HL-60/S4 treated with phorbol 12-myristate 13-acetate at 8.2 ng/mL for 4 days and 3 days (cell line): ENCODE data around the gene MMP25.

ENCODE experiments used
- in situ Hi-C: fragments of 300-500 bp; cut with MboI; formaldehyde crosslinking; loops from 2 replicates; pipeline ENCODE4 v1.15.0; 2022; ENCODE audit warnings: low sequenced_read_pairs

The MMP25 gene

DNA sequence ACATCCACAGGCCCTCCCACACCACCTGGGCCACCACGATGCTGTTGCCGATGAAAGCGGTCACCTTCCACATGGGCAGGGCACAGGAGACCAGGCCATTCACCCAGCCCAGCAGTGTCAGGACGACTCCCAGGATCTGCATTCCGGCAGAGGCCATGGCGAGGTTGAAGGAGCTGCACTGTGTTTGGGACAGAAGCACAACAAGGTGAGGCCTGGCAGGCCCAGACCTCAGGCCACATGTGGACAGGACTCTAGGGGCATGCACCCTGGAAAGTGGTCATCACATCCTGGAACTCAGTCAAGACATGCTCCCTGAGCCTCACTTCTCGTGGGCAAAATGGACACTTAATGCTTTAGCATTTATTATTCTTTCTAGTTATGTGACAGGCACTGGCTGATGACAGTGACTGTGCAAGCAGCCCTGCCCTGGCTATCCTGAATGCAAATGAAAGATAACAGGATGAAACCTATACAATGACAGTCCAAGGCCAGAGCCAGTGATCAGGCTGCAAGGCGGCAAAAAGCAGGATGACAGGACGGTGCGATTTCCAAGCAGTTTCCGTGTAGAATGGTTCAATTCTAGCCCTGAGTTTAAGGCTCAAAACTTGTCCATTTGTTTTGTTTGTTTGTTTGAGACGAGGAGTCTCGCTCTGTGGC, 30.4 kb upstream of the MMP25 start:
- in situ Hi-C loops: no loop called here

GRCh38 chr16:3017344-3017743, 29.0 kb upstream of the MMP25 start:
- in situ Hi-C loops: no loop called here

DNA sequence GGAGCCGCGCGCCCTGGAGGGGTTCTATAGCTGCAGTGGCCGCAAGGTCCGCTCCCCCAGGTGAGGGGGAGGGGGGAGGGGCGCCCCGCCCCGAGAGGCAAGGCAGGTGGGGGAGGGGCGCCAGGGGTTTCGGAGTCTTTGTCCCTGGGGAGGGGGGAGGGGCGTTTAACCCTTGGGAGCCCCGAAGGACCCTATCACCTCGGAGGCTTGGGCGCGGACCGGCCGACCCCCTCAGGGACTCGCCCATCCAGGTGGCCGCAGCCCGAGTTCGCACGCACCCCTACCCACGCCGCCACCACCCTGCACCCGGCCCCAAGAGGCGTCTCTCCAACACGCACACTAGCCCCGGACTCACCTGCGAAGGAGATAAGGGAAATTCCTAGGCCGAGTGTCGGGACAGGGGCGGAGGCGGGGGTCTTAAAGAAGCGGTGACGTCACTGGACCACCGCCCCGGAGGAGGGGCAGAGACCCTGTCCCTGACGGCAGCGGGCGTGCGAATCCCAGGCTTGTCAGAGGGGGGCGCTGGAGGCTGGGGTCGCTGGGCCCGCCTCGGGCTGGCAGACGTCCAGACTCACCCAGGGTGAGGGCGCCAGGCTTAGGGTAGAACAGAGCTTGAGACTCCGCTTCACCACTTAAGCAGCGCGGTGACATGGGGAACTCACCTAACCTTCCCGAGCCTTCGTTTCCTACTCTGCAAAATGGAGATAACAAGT, 28.4 kb upstream of the MMP25 start, which contains the start of gene CLDN6:
Gene CLDN6 (minus strand): TSS at position 390 of the 713 bp plus-strand sequence. CDS start 2,162 bp downstream, outside the sequence.
- in situ Hi-C loops: no loop called here

- in situ Hi-C loops: no loop called here
Observed at GRCh38 chr16:3019594-3020246, 26.6 kb upstream of the MMP25 start.

DNA sequence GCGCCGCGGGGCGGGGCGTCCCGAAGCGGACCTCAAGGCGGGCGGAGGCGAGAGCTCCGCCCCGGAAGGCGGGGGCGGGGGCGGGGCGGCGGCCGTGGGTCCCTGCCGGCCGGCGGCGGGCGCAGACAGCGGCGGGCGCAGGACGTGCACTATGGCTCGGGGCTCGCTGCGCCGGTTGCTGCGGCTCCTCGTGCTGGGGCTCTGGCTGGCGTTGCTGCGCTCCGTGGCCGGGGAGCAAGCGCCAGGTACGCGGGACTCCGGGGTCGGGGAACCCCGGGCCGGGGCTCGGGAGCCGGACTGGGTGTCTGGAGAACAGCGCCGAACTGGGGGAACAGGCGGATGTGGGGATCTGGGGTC, 26.1 kb upstream of the MMP25 start, which contains the start of gene TNFRSF12A:
Gene TNFRSF12A (plus strand): TSS at position 122 of the 357 bp plus-strand sequence. CDS start 30 bp downstream, at position 152.
- in situ Hi-C loops: no loop called here

DNA sequence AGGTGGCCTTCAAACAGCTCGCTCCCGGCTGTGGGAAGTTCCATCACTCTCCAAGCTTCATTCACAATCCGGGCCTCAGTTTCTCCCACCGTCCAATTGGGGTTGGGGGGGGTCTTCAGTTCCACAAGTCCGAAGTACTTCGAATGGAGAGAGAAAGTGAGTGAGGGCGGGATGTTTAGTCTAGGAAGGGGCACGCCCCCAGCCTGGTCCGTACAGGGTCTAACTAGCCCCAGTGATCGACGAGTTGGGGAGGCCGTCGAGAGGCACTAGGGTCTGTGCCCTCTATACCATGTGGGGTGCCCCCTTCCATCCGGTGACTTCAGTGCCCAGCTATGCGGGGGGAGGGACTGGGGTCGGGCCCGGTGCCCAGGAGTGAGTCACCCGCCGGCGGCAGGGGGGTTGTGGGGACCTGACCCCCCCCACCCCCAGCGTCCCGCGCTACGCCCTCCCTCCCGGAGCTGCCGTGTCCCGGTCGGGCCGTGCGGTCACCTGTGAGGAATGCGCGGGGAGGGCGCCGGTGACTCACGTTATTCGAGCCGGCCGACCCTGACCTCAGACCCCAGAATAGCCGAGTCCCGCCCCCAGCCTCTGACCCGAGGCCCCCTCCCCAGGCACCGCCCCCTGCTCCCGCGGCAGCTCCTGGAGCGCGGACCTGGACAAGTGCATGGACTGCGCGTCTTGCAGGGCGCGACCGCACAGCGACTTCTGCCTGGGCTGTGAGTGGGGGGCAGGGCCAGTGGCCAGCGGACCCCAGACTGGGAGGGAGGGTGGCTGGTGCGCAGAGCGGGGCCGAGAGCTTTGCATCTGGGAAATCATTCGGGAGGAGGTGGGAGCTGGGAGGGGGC, 25.5 kb upstream of the MMP25 start:
- in situ Hi-C loops: no loop called here

DNA sequence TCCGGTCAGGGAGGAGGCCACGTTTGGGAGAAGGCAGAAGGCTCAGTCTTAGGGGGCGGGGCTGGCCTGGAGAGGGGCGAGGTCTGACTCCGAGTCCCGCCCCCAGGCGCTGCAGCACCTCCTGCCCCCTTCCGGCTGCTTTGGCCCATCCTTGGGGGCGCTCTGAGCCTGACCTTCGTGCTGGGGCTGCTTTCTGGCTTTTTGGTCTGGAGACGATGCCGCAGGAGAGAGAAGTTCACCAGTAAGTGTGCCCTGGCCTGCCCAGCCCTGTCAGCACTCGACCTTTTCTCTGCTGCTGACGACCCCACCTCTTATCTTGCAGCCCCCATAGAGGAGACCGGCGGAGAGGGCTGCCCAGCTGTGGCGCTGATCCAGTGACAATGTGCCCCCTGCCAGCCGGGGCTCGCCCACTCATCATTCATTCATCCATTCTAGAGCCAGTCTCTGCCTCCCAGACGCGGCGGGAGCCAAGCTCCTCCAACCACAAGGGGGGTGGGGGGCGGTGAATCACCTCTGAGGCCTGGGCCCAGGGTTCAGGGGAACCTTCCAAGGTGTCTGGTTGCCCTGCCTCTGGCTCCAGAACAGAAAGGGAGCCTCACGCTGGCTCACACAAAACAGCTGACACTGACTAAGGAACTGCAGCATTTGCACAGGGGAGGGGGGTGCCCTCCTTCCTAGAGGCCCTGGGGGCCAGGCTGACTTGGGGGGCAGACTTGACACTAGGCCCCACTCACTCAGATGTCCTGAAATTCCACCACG, 24.7 kb upstream of the MMP25 start:
- in situ Hi-C loops: no loop called here

DNA sequence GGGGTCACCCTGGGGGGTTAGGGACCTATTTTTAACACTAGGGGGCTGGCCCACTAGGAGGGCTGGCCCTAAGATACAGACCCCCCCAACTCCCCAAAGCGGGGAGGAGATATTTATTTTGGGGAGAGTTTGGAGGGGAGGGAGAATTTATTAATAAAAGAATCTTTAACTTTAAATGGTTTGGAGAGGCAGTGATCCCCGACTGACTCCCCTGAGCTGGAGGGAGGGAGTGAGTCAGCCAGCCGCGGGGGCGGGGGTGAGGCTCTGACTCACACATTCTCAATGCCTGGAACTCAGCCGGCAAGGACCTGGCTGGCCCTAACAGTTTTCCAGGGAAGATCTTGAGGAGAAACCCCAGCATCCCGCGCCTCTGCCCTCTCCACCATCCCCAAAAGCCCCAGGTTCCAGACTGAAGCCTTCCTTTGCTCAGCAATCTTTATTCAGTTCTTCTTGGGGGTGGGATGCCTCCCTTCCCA, 24.1 kb upstream of the MMP25 start:
- in situ Hi-C loops: no loop called here

GRCh38 chr16:3022684-3023414, 23.5 kb upstream of the MMP25 start:
- in situ Hi-C loops: no loop called here

DNA sequence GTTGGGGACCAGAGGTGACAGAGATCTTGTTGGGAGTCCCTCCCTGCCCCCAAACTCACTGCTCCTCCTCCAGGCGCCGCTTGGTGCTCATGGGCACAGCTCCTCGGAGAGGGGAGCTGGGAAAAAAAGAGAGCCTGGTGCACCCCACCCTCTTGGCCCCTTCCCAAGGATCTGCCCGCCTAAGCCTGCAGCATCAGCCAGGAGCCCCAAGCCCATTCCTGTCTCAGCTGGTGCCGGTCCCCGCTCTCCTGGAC, 23.0 kb upstream of the MMP25 start:
- in situ Hi-C loops: no loop called here

DNA sequence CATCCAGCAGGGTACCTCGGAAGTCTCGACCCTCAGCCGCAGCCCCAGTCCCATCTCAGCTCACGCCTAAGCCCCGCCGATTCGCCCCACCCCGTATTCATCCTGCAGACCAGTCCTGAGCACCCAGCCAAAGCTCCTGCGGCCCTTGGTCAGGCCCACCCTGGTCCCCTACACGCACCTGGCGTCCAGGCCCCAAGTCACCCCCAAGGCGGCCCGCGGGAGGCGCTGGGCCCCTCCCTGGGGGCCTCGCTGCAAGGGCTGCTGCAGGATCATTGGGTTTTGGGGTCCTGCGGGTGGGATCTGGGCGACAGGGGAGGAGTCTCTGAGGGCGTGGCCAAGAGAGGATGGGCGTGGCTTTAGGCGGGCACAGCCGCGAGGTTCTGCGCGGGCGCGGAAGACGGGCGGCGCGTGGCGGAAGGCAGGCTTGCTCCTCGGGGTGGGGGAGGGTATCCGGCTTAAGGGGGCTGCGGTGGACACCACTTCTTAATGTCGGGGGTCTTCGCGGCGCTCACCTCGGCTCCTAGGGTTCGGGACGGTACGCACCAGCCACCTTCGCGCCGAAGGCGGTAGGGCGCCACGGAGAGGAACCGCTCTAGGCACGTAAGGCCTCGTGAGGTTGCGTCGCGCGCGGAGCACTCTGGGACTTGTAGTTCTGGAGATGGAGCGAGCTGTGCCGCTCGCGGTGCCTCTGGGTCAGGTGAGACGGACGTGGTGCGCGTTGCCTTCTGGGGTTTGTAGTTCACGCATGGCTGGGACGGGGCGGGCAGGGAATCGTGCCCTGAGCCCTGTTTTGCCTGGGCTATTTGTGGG, 22.5 kb upstream of the MMP25 start, which contains the start of the genes HCFC1R1 and THOC6:
Gene HCFC1R1 (minus strand): TSS at position 274 of the 810 bp plus-strand sequence. CDS start 1 bp downstream, at position 273.
Gene THOC6 (plus strand): TSS at position 367 of the 810 bp plus-strand sequence. CDS start 292 bp downstream, at position 659.
- in situ Hi-C loops: no loop called here

GRCh38 chr16:3025032-3026002, 21.0 kb upstream of the MMP25 start:
- in situ Hi-C loops: no loop called here

DNA sequence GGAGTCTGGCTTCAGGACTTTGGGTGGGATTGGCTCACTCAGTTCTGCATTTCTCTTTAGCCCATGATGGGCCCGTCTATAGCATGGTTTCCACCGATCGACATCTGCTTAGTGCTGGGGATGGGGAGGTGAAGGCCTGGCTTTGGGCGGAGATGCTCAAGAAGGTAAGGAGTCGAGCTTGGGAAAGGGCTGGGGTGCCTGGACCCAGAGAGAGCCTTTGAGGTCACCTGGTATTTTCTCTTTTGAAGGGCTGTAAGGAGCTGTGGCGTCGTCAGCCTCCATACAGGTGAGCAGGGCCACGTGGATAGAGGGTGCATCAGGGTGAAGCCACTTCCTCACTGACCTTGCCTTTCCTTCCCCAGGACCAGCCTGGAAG, 20.4 kb upstream of the MMP25 start:
- in situ Hi-C loops: no loop called here

- in situ Hi-C loops: no loop called here
Observed at GRCh38 chr16:3026609-3027488, 19.5 kb upstream of the MMP25 start.

DNA sequence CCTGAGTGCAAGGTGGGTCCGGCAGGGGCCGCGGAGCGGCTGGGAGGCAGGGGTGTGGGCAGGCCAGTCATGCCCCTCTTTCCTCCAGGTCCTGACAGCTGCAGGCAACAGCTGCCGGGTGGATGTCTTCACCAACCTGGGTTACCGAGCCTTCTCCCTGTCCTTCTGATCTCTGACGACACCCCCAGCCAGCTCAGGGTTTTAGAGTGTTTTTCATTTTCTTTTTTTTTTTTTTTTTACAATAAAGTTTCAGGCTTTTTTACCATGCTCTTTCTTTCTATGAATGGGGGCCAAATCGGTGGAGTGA, 18.9 kb upstream of the MMP25 start:
- in situ Hi-C loops: no loop called here

DNA sequence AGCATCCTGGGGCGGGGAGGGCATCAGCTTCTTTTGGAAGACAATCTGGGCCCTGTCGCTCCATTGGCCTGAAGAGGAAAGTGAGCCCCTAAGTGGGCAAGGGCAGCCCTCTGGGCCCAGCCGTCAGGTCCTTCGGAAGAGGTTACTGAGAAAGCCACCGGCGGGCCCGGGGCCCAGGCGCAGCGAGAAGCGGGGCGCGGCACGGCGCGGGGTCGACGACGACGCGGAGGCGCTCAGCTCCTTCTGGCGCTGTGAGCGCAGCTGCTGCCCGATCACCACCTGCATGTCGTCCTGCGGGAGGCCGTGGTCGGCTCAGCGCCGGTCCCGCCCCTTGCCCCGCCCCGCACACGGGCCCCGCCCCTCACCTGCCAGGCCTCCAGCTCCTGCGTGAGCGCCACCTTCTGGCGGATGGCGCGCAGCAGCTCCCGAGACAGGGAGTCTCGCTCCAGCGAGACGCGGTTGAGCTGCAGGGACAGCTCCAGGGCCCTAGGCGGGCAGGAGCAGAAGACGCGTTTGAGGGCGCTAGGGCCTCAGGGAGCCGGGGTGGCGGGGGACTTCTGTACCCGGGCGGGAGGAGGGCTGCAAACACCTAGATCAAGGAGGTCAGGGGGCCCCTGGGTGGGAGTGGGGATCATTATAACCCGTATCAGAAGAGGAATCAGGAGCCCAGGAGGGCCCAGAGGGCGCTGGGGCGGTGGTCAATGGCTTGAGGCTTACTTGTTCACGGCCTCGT, 18.2 kb upstream of the MMP25 start:
- in situ Hi-C loops: no loop called here
